ENCODE results near the gene ADA.
"Not testable (repeated sequence)": the region's sequence is repeated elsewhere in the genome, so short reads cannot be mapped to it uniquely, and the experiment has no call there.

Gene ADA

GRCh38 chr20:44590980-44591778 is 60.3 kb downstream of the ADA start:
- Histone ChIP-seq H3K27ac (ENCODE audit: low read depth, low read length) (no peak overlapping the region), H3K4me3 (ENCODE audit: low read depth, low read length) (no peak overlapping the region), H3K79me2 (ENCODE audit: control insufficient read depth, insufficient read depth, low read length, unreplicated experiment) (peaks cover 4% of the 10 kb centered on the region), H3K36me3 (ENCODE audit: insufficient read depth, low read length) (no peaks in the 10 kb centered on the region), H3K27me3 (ENCODE audit: insufficient read depth, low read length) (no peaks in the 10 kb centered on the region), H2AFZ (ENCODE audit: low read length, unreplicated experiment) (no peak overlapping the region), H3K4me1 (ENCODE audit: control insufficient read depth, insufficient read depth, low read length, unreplicated experiment) (peaks cover 18% of the 10 kb centered on the region)

- H3K4me3 ChIP-seq (ENCODE audit: low read depth, low read length), result no peak overlapping the region
- peaks cover 12% of the 10 kb centered on the region for H3K79me2 ChIP-seq (ENCODE audit: control insufficient read depth, insufficient read depth, low read length, unreplicated experiment)
- no peaks in the 10 kb centered on the region for H3K27me3 ChIP-seq (ENCODE audit: insufficient read depth, low read length)
- no peak overlapping the region for H2AFZ ChIP-seq (ENCODE audit: low read length, unreplicated experiment)
- H3K36me3 ChIP-seq (ENCODE audit: insufficient read depth, low read length), result no peaks in the 10 kb centered on the region
- H3K27ac ChIP-seq (ENCODE audit: low read depth, low read length), result no peak overlapping the region
- peaks cover 12% of the 10 kb centered on the region for H3K4me1 ChIP-seq (ENCODE audit: control insufficient read depth, insufficient read depth, low read length, unreplicated experiment)
Observed at GRCh38 chr20:44589537-44589936, 62.0 kb downstream of the ADA start.

GRCh38 chr20:44588321-44588720 is 63.2 kb downstream of the ADA start:
- not testable (repeated sequence) for H2AFZ ChIP-seq (ENCODE audit: low read length, unreplicated experiment); H3K4me1 ChIP-seq (ENCODE audit: control insufficient read depth, insufficient read depth, low read length, unreplicated experiment); H3K27me3 ChIP-seq (ENCODE audit: insufficient read depth, low read length); H3K27ac ChIP-seq (ENCODE audit: low read depth, low read length); H3K4me3 ChIP-seq (ENCODE audit: low read depth, low read length); H3K36me3 ChIP-seq (ENCODE audit: insufficient read depth, low read length)
- H3K79me2 ChIP-seq (ENCODE audit: control insufficient read depth, insufficient read depth, low read length, unreplicated experiment), result peaks cover 21% of the 10 kb centered on the region

- Histone ChIP-seq H3K4me1 (ENCODE audit: control insufficient read depth, insufficient read depth, low read length, unreplicated experiment) (peaks cover 9% of the 10 kb centered on the region), H3K79me2 (ENCODE audit: control insufficient read depth, insufficient read depth, low read length, unreplicated experiment) (peaks cover 25% of the 10 kb centered on the region), H3K27me3 (ENCODE audit: insufficient read depth, low read length) (no peaks in the 10 kb centered on the region), H3K27ac (ENCODE audit: low read depth, low read length) (no peak overlapping the region), H2AFZ (ENCODE audit: low read length, unreplicated experiment) (no peak overlapping the region), H3K4me3 (ENCODE audit: low read depth, low read length) (no peak overlapping the region), H3K36me3 (ENCODE audit: insufficient read depth, low read length) (no peaks in the 10 kb centered on the region)
Observed at GRCh38 chr20:44587035-44587980, 64.2 kb downstream of the ADA start.

- Histone ChIP-seq H3K4me1 (ENCODE audit: control insufficient read depth, insufficient read depth, low read length, unreplicated experiment) (peaks cover 18% of the 10 kb centered on the region), H3K36me3 (ENCODE audit: insufficient read depth, low read length) (no peaks in the 10 kb centered on the region), H3K27me3 (ENCODE audit: insufficient read depth, low read length) (no peaks in the 10 kb centered on the region), H3K27ac (ENCODE audit: low read depth, low read length) (no peak overlapping the region), H3K4me3 (ENCODE audit: low read depth, low read length) (no peak overlapping the region), H3K79me2 (ENCODE audit: control insufficient read depth, insufficient read depth, low read length, unreplicated experiment) (peaks cover 25% of the 10 kb centered on the region), H2AFZ (ENCODE audit: low read length, unreplicated experiment) (no peak overlapping the region)
Observed at GRCh38 chr20:44586289-44586911, 65.1 kb downstream of the ADA start.

- Histone ChIP-seq H3K79me2 (ENCODE audit: control insufficient read depth, insufficient read depth, low read length, unreplicated experiment) (peaks cover 25% of the 10 kb centered on the region), H3K27ac (ENCODE audit: low read depth, low read length) (no peak overlapping the region), H3K27me3 (ENCODE audit: insufficient read depth, low read length) (no peaks in the 10 kb centered on the region), H3K4me3 (ENCODE audit: low read depth, low read length) (no peak overlapping the region), H2AFZ (ENCODE audit: low read length, unreplicated experiment) (no peak overlapping the region), H3K36me3 (ENCODE audit: insufficient read depth, low read length) (no peaks in the 10 kb centered on the region), H3K4me1 (ENCODE audit: control insufficient read depth, insufficient read depth, low read length, unreplicated experiment) (peaks cover 28% of the 10 kb centered on the region)
Observed at GRCh38 chr20:44585057-44585963, 66.2 kb downstream of the ADA start.

GRCh38 chr20:44584162-44584561 is 67.3 kb downstream of the ADA start:
- Histone ChIP-seq H3K79me2 (ENCODE audit: control insufficient read depth, insufficient read depth, low read length, unreplicated experiment) (peaks cover 25% of the 10 kb centered on the region), H3K36me3 (ENCODE audit: insufficient read depth, low read length) (no peaks in the 10 kb centered on the region), H3K4me3 (ENCODE audit: low read depth, low read length) (peak overlapping the region; percentile 79), H3K4me1 (ENCODE audit: control insufficient read depth, insufficient read depth, low read length, unreplicated experiment) (peaks cover 40% of the 10 kb centered on the region), H3K27ac (ENCODE audit: low read depth, low read length) (no peak overlapping the region), H3K27me3 (ENCODE audit: insufficient read depth, low read length) (no peaks in the 10 kb centered on the region), H2AFZ (ENCODE audit: low read length, unreplicated experiment) (no peak overlapping the region)

- Histone ChIP-seq H3K79me2 (ENCODE audit: control insufficient read depth, insufficient read depth, low read length, unreplicated experiment) (peaks cover 25% of the 10 kb centered on the region), H2AFZ (ENCODE audit: low read length, unreplicated experiment) (no peak overlapping the region), H3K27me3 (ENCODE audit: insufficient read depth, low read length) (no peaks in the 10 kb centered on the region), H3K36me3 (ENCODE audit: insufficient read depth, low read length) (no peaks in the 10 kb centered on the region), H3K4me1 (ENCODE audit: control insufficient read depth, insufficient read depth, low read length, unreplicated experiment) (peaks cover 42% of the 10 kb centered on the region), H3K4me3 (ENCODE audit: low read depth, low read length) (peak overlapping the region; percentile 79), H3K27ac (ENCODE audit: low read depth, low read length) (peak overlapping the region; percentile 71)
Observed at GRCh38 chr20:44583157-44583556, 68.3 kb downstream of the ADA start.

GRCh38 chr20:44582311-44583025 is 69.0 kb downstream of the ADA start, which contains the start of gene PKIG:
PKIG (plus strand) TSS chr20:44582579; CDS start chr20:44614557, 31,978 bp downstream.
- Histone ChIP-seq H3K4me3 (ENCODE audit: low read depth, low read length) (peak within 1 kb of the TSS; percentile 79), H3K4me1 (ENCODE audit: control insufficient read depth, insufficient read depth, low read length, unreplicated experiment) (peaks cover 44% of the 10 kb centered on the region), H3K27me3 (ENCODE audit: insufficient read depth, low read length) (no peaks in the 10 kb centered on the region), H3K36me3 (ENCODE audit: insufficient read depth, low read length) (no peaks in the 10 kb centered on the region), H3K79me2 (ENCODE audit: control insufficient read depth, insufficient read depth, low read length, unreplicated experiment) (peaks cover 25% of the 10 kb centered on the region), H2AFZ (ENCODE audit: low read length, unreplicated experiment) (peak within 1 kb of the TSS; percentile 64), H3K27ac (ENCODE audit: low read depth, low read length) (peak within 1 kb of the TSS; percentile 71)

Data from ACC112 (cell line).